ENCODE results near the gene KCND3.

DNA sequence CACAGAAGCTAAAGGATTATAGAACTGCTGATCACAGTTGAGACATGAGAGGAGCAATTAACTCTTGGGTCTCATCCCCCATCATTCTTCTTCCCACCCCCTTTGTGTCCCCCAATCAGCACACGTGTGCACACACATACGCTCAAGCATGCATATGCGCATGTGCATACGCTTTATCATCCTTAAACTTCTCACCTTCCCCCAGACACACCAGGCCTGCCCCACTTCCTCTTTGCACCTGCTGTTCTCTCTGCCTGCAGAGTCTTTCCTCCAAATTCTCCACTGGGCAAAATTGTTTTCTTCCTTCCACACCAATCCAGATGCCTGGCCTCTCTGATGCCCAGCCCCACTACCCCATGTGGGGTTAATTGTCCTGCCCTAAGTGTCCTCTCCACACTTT lies 13.0 kb upstream of the KCND3 start:
- TF ChIP-seq, protein P1, sequence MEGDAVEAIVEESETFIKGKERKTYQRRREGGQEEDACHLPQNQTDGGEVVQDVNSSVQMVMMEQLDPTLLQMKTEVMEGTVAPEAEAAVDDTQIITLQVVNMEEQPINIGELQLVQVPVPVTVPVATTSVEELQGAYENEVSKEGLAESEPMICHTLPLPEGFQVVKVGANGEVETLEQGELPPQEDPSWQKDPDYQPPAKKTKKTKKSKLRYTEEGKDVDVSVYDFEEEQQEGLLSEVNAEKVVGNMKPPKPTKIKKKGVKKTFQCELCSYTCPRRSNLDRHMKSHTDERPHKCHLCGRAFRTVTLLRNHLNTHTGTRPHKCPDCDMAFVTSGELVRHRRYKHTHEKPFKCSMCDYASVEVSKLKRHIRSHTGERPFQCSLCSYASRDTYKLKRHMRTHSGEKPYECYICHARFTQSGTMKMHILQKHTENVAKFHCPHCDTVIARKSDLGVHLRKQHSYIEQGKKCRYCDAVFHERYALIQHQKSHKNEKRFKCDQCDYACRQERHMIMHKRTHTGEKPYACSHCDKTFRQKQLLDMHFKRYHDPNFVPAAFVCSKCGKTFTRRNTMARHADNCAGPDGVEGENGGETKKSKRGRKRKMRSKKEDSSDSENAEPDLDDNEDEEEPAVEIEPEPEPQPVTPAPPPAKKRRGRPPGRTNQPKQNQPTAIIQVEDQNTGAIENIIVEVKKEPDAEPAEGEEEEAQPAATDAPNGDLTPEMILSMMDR (IDR thresholded peaks at IDR 0.05; ENCODE audit: low read depth, low read length), result no peak
- TF ChIP-seq, protein P2, sequence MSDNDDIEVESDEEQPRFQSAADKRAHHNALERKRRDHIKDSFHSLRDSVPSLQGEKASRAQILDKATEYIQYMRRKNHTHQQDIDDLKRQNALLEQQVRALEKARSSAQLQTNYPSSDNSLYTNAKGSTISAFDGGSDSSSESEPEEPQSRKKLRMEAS (IDR thresholded peaks at IDR 0.05; ENCODE audit: low read depth, low read length), result no peak
- no peak for TF ChIP-seq POLR2A (IDR thresholded peaks at IDR 0.05; ENCODE audit: extremely low read depth, insufficient read length)

All from NB4 (cell line).